HG02678 (cell line): ENCODE results near the gene RNF123.
A peak's percentile ranks its signal among the peaks of the same experiment; 100 is the strongest.

Experiments used
- ATAC-seq: cut with Tn5 transposase; IDR thresholded peaks from one replicate; pipeline ENCODE4 v1.9.1; 2021; ENCODE audit warnings: mild to moderate bottlenecking, moderate library complexity; ENCODE audit not compliant: unreplicated experiment

The RNF123 gene

GRCh38 chr3:49689046-49689907, at the start of gene RNF123, which contains the start of gene MST1:
TSS of gene RNF123 (plus strand) at chr3:49689557. CDS start at chr3:49691166, 1,609 bp downstream.
TSS of gene MST1 (minus strand) at chr3:49689474. CDS start at chr3:49688691, 783 bp downstream.
- peak; percentile 71 for ATAC-seq

DNA sequence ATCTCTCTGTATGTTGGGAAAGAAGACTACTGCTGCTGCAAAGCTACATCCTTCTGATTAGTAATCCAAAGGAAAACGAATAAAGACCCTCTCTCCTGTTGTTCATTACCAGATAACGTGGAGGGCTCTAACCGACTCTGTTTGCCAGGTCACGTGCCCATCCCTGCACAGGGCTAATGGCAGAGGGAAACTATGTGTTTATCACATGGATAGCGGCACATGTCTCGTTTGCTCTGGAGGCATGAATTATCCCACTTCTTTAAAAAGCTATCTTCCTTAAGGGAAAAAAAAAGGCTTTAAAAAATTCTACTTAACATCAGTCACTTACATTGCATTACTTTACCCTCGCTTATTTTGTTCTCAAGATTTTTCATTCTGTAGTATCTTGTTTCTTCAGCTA, 48.1 kb upstream of the RNF123 start:
- no peak for ATAC-seq

GRCh38 chr3:49641921-49642707, 47.2 kb upstream of the RNF123 start:
- no peak for ATAC-seq

DNA sequence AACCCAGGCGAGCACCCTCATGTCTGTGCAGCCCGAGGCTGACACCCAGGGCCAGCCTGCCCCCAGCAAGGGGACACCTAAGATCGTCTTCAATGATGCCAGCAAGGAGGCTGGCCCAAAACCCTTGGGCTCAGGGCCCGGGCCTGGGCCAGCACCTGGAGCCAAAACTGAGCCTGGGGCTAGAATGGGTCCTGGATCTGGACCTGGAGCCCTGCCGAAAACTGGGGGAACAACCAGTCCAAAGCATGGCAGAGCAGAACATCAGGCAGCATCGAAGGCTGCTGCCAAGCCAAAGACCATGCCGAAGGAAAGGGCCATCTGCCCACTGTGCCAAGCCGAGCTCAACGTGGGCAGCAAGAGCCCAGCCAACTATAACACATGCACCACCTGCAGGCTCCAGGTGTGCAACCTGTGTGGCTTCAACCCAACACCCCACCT, 46.6 kb upstream of the RNF123 start:
- no peak for ATAC-seq

GRCh38 chr3:49644684-49645083, 44.7 kb upstream of the RNF123 start:
- ATAC-seq, result no peak

- ATAC-seq, result no peak
Measured at GRCh38 chr3:49646236-49646635, 43.1 kb upstream of the RNF123 start.

DNA sequence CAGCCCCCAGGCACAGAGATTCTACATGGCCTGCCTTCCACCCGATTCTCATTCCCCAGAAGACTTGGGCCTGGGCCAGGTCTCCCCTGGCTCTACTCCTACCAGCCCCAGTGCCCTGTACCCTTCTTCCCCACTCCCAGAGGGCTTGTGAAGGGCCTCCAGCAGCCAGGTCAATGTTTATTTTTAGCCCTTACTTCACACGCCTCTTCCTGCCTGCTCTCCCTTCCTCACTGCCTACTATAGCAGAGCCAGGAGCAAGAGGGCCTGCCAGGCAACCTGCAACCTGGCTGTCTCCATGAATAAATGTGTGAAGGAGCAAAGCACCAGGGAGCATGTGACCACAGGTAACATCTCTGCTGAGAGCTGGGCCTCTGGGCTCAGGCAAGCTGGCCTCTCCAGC, 41.6 kb upstream of the RNF123 start:
- ATAC-seq, result no peak

- ATAC-seq, result no peak
Measured at GRCh38 chr3:49648354-49649019, 40.9 kb upstream of the RNF123 start.

DNA sequence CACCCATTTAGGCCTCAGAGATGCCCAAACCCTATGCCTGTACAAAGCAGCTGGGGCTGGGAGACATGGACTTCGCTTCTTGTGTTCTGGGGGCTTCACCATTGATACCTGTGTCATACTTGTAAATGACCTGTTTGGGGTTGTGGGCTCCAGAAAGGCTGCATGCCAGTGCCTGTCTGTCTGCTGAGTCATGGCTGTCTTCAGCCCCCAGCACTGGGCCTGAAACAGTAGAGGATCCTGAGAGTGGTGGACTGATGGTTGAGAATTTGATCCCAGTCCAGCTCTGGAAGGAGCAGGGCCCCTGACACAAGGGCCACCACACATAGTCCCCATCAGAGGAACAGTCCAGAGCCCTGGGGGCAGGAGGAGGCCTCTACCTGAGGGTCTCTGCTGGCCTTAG, 39.8 kb upstream of the RNF123 start:
- no peak for ATAC-seq

DNA sequence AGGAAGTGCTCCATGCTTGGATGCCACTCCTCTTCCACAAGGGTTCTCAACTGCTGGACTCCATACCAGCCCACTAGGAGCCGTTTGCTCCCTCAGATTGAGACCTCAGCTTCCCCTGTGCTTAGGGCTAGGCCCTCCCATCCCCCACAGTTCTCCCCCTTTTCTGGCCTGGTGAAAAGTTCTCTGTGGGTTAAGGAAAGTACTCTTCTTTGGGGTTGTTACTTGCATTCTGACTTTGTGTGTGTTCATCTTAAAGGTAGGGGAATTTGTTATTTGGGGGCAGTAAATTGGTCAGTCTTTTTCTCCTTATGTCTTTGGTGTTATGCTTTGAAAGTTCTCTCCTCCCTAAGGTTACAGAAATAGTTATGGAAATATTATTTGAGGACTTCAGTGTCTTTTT, 39.2 kb upstream of the RNF123 start:
- ATAC-seq, result no peak

GRCh38 chr3:49650637-49651036, 38.7 kb upstream of the RNF123 start:
- ATAC-seq, result no peak

DNA sequence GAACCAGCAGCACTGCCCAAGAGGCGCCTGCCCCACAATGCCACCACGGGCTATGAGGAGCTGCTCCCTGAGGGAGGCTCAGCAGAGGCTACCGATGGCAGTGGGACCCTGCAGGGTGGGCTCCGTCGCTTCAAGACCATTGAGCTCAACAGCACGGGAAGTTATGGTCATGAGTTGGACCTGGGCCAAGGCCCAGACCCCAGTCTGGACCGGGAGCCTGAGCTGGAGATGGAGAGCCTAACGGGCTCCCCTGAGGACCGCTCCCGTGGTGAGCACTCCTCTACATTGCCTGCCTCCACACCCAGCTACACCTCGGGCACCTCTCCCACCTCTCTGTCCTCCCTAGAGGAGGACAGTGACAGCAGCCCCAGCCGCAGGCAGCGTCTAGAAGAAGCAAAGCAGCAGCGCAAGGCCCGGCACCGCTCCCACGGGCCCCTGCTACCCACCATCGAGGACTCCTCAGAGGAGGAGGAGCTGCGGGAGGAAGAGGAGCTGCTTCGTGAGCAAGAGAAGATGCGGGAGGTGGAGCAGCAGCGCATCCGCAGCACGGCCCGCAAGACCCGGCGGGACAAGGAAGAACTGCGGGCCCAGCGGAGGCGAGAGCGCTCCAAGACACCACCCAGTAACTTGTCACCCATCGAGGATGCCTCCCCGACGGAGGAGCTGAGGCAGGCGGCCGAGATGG, 37.0 kb upstream of the RNF123 start:
- ATAC-seq, result no peak

DNA sequence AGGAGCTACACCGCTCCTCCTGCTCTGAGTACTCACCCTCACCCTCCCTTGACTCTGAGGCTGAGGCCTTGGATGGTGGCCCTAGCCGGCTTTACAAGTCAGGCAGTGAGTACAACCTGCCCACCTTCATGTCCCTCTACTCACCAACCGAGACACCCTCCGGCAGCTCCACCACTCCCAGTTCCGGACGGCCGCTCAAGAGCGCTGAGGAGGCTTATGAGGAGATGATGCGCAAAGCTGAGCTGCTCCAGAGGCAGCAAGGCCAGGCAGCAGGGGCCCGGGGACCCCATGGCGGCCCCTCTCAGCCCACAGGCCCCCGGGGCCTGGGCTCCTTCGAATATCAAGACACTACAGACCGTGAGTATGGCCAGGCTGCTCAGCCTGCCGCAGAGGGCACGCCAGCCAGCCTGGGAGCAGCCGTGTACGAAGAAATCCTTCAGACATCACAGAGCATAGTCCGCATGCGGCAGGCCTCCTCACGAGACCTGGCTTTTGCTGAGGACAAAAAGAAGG, 36.4 kb upstream of the RNF123 start:
- ATAC-seq, result no peak

DNA sequence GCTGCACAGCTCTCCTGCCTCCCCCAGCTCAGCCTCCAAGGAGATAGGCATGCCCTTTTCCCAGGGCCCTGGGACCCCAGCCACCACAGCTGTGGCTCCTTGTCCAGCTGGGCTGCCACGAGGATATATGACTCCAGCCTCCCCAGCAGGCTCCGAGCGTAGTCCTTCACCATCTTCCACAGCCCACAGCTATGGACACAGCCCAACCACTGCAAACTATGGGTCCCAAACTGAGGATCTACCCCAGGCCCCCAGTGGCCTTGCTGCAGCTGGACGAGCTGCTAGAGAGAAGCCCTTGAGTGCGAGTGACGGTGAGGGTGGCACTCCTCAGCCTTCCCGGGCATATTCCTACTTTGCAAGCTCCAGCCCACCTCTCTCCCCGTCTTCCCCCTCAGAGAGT, 35.7 kb upstream of the RNF123 start:
- ATAC-seq, result no peak

DNA sequence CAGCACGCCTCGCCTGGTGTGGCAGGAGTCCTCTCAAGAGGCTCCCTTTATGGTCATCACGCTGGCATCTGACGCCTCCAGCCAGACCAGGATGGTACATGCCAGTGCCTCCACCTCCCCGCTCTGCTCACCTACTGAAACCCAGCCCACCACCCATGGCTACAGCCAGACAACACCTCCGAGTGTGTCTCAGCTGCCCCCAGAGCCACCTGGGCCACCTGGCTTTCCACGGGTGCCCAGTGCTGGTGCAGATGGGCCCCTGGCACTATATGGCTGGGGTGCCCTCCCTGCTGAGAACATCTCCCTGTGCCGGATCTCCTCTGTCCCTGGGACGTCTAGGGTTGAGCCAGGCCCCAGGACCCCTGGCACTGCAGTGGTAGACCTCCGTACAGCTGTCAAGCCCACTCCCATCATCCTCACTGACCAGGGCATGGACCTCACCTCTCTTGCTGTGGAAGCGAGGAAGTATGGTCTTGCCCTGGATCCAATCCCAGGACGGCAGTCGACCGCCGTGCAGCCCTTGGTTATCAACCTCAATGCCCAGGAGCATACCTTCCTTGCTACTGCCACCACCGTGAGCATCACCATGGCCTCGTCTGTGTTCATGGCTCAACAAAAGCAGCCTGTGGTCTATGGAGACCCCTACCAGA, 35.1 kb upstream of the RNF123 start:
- no peak for ATAC-seq

DNA sequence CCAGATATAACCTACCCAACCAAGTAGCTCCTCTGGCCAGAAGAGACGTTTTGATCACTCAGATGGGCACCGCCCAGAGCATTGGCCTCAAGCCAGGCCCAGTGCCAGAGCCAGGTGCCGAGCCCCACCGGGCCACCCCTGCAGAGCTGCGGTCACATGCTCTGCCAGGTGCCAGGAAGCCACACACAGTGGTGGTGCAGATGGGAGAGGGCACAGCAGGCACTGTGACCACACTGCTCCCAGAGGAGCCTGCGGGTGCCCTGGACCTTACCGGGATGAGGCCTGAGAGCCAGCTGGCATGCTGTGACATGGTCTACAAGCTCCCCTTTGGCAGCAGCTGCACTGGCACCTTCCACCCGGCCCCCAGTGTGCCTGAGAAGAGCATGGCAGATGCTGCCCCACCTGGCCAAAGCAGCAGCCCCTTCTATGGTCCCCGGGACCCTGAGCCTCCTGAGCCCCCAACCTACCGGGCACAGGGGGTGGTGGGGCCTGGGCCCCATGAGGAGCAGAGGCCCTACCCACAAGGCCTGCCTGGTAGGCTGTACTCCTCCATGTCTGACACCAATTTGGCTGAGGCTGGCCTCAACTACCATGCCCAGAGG, 34.3 kb upstream of the RNF123 start:
- no peak for ATAC-seq

DNA sequence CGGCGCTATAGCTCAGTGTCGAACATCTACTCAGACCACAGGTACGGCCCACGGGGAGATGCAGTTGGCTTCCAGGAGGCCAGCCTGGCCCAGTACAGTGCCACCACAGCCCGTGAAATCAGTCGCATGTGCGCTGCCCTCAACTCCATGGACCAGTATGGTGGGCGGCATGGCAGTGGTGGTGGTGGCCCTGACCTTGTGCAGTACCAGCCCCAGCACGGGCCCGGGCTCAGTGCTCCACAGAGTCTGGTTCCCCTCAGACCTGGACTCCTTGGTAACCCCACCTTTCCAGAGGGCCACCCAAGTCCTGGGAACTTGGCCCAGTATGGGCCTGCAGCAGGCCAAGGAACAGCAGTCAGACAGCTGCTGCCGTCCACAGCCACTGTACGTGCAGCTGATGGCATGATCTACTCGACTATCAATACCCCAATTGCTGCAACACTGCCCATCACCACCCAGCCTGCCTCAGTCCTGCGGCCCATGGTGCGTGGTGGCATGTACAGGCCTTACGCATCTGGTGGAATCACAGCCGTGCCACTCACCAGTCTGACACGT, 33.5 kb upstream of the RNF123 start:
- no peak for ATAC-seq

- ATAC-seq, result no peak
Measured at GRCh38 chr3:49656541-49657112, 32.7 kb upstream of the RNF123 start.
